ENCODE results near the gene TMEM225.

DNA sequence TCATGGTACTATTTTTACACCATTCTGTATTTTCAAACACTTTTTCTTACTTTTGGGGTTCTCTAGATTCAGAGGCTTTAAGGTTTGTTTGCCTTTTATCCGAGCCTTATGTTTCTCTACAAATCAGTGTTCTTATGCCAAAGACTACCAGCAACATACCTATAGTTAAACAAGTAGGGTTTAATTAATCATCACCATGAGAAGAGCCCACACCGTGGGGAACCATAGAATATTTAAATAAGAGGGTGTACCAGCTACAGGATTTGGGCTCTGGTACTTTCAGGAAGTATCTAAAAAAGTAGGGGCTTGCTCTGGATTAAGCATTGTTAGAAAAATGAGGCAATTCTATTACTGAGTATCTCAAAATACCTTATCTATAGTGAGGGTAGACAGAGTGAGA is 25.7 kb downstream of the TMEM225 start:
- no peak for TF ChIP-seq EZH2phosphoT487 (IDR thresholded peaks at IDR 0.05)
- TF ChIP-seq, protein P1, sequence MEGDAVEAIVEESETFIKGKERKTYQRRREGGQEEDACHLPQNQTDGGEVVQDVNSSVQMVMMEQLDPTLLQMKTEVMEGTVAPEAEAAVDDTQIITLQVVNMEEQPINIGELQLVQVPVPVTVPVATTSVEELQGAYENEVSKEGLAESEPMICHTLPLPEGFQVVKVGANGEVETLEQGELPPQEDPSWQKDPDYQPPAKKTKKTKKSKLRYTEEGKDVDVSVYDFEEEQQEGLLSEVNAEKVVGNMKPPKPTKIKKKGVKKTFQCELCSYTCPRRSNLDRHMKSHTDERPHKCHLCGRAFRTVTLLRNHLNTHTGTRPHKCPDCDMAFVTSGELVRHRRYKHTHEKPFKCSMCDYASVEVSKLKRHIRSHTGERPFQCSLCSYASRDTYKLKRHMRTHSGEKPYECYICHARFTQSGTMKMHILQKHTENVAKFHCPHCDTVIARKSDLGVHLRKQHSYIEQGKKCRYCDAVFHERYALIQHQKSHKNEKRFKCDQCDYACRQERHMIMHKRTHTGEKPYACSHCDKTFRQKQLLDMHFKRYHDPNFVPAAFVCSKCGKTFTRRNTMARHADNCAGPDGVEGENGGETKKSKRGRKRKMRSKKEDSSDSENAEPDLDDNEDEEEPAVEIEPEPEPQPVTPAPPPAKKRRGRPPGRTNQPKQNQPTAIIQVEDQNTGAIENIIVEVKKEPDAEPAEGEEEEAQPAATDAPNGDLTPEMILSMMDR (IDR thresholded peaks at IDR 0.05), result no peak
